GM19328 (cell line): ENCODE measurements around the gene ATP2A3.
"Not testable (repeated sequence)": the region's sequence is repeated elsewhere in the genome, so short reads cannot be mapped to it uniquely, and the experiment has no call there.

Source experiments
- ATAC-seq: cut with Tn5 transposase; IDR thresholded peaks from one replicate; pipeline ENCODE4 v1.9.1; 2021; ENCODE audit warnings: mild to moderate bottlenecking, moderate library complexity; ENCODE audit not compliant: unreplicated experiment

The ATP2A3 gene

GRCh38 chr17:3956983-3957382, 7.3 kb downstream of the ATP2A3 start:
- ATAC-seq, result no peak

GRCh38 chr17:3956327-3956957, 7.8 kb downstream of the ATP2A3 start:
- no peak for ATAC-seq

GRCh38 chr17:3955673-3955988, 8.6 kb downstream of the ATP2A3 start:
- ATAC-seq, result no peak

GRCh38 chr17:3954976-3955672, 9.1 kb downstream of the ATP2A3 start:
- no peak for ATAC-seq

- no peak for ATAC-seq
Measured at GRCh38 chr17:3954086-3954485, 10.2 kb downstream of the ATP2A3 start.

GRCh38 chr17:3953542-3953941, 10.7 kb downstream of the ATP2A3 start:
- ATAC-seq, result no peak

GRCh38 chr17:3952186-3952585, 12.1 kb downstream of the ATP2A3 start:
- no peak for ATAC-seq

GRCh38 chr17:3951420-3951819, 12.8 kb downstream of the ATP2A3 start:
- ATAC-seq, result no peak

- ATAC-seq, result no peak
Measured at GRCh38 chr17:3951003-3951402, 13.2 kb downstream of the ATP2A3 start.

GRCh38 chr17:3950584-3950983, 13.7 kb downstream of the ATP2A3 start:
- ATAC-seq, result no peak

- no peak for ATAC-seq
Measured at GRCh38 chr17:3949418-3949817, 14.8 kb downstream of the ATP2A3 start.

GRCh38 chr17:3948551-3948950, 15.7 kb downstream of the ATP2A3 start:
- ATAC-seq, result not testable (repeated sequence)

- no peak for ATAC-seq
Measured at GRCh38 chr17:3947318-3947810, 16.9 kb downstream of the ATP2A3 start.

- no peak for ATAC-seq
Measured at GRCh38 chr17:3946711-3947235, 17.5 kb downstream of the ATP2A3 start.

- ATAC-seq, result no peak
Measured at GRCh38 chr17:3944485-3945388, 19.5 kb downstream of the ATP2A3 start.

- ATAC-seq, result no peak
Measured at GRCh38 chr17:3943240-3943891, 20.9 kb downstream of the ATP2A3 start.

- no peak for ATAC-seq
Measured at GRCh38 chr17:3940965-3941698, 23.1 kb downstream of the ATP2A3 start.

- no peak for ATAC-seq
Measured at GRCh38 chr17:3937359-3937758, 26.9 kb downstream of the ATP2A3 start.

- no peak for ATAC-seq
Measured at GRCh38 chr17:3935825-3936355, 28.3 kb downstream of the ATP2A3 start.

- no peak for ATAC-seq
Measured at GRCh38 chr17:3935140-3935542, 29.1 kb downstream of the ATP2A3 start.
